ENCODE results near the gene FREM2.

Gene FREM2

DNA sequence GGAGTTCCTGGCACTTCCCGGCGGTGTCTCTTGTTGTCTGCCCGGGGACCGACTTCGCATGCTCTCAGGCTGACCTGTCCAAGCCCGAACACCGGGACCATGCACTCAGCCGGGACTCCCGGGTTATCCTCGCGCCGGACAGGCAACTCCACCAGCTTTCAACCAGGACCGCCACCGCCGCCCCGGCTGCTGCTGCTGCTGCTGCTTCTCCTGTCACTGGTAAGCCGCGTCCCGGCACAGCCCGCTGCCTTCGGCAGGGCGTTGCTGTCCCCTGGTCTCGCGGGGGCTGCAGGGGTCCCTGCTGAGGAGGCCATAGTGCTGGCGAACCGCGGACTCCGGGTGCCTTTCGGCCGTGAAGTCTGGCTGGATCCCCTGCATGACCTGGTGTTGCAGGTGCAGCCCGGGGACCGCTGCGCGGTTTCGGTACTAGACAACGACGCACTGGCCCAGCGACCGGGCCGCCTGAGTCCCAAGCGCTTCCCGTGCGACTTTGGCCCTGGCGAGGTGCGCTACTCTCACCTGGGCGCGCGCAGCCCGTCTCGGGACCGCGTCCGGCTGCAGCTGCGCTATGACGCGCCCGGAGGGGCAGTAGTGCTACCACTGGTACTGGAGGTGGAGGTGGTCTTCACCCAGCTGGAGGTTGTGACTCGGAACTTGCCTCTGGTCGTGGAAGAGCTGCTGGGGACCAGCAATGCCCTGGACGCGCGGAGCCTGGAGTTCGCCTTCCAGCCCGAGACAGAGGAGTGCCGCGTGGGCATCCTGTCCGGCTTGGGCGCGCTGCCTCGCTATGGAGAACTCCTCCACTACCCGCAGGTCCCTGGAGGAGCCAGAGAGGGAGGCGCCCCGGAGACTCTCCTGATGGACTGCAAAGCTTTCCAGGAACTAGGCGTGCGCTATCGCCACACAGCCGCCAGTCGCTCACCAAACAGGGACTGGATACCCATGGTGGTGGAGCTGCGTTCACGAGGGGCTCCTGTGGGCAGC lies 661 bp downstream of the FREM2 start:
- no peak for DNase-seq (ENCODE audit: low spot score)

DNA sequence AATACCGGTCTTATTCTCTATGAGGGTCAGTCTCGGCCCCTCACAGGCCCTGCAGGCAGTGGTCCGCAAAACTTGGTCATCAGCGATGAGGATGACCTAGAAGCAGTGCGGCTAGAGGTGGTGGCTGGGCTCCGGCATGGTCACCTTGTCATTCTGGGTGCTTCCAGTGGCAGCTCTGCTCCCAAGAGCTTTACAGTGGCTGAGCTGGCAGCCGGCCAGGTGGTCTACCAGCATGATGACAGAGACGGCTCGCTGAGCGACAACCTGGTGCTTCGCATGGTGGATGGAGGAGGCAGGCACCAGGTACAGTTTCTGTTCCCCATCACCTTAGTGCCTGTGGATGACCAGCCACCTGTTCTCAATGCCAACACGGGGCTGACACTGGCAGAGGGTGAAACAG lies 1.8 kb downstream of the FREM2 start:
- no peak for DNase-seq (ENCODE audit: low spot score)

GRCh38 chr13:38690231-38690630 lies 3.4 kb downstream of the FREM2 start:
- DNase-seq (ENCODE audit: low spot score) = no peak

DNA sequence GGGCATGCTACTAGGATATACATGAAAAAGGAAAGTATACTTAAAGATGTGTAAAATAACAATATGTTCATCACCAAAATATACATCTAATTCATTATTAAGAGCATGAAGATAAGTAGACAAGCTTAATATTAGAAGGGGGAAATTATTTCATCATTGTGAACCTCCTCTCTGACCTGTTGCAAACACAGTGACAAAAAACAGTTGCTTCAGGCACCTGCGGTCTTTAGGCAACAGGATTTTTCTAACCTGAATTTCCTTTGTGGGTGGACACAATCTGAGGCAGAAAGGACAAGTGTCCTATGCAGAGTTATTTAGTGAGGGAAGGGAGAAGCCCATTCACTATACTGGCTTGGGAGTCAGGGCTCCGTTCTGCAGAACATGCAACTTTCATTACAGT lies 6.3 kb downstream of the FREM2 start:
- no peak for DNase-seq (ENCODE audit: low spot score)

DNA sequence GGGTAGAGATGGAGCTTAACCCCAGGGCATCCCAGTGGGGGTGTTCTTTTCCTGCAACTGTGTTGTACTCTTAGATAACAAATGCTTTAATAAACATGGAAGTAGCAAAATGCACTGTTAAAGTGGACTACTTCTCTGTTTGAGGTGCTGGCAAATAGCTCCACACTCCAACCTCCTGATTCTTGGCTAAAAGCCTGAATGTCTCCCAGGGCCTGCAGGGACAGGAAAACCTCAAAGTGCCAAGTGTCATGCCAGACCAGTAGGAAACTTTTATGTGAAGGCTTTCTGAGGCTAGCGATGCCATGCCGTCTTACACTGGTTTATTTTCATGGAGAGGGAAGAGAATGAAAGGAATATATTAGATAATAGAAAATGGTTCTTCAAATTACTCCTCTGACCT lies 6.8 kb downstream of the FREM2 start:
- no peak for DNase-seq (ENCODE audit: low spot score)

GRCh38 chr13:38697197-38697596 lies 10.3 kb downstream of the FREM2 start:
- no peak for DNase-seq (ENCODE audit: low spot score)

- DNase-seq (ENCODE audit: low spot score) = no peak
Measured at GRCh38 chr13:38697628-38698333, 10.9 kb downstream of the FREM2 start.

GRCh38 chr13:38700051-38700450 lies 13.2 kb downstream of the FREM2 start:
- no peak for DNase-seq (ENCODE audit: low spot score)

DNA sequence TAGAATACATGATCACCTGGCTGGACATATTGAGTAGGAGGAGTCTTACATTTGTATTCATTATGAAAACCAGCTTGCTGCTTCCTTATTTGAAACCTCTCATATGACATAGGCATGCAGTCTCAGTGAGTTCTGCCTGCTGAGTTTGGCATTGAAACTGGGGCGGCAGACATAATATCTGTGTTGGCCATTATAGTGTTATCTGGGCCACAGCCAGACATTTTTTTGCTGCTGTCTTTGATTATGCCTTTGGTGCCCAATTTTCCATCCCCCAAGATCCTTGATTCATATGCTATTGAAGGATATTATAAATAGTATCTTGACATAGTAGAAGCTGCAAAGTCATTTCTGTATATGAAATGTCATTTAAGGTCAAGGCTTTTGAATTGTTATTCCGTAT lies 15.8 kb downstream of the FREM2 start:
- DNase-seq (ENCODE audit: low spot score) = no peak

DNA sequence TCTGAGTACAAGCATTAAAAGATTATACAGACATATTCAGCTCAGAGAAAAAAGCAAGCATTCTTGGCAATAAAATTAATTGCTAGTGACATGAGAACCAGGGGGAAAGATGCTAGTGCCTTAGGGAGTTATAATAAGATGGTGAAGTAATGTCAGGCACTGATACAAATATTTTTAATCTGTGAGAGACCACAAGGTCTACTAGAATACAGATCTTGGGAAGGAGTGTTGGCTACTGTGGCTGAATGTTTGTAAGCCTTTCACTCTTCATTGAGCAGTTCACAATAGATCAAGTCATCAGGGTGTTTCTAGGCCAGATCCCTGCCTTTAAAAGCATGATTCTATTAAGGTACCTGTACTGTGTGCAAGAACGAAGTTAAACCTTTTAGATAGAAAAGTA lies 16.4 kb downstream of the FREM2 start:
- DNase-seq (ENCODE audit: low spot score) = no peak

- no peak for DNase-seq (ENCODE audit: low spot score)
Measured at GRCh38 chr13:38705365-38705764, 18.5 kb downstream of the FREM2 start.

- DNase-seq (ENCODE audit: low spot score) = no peak
Measured at GRCh38 chr13:38707460-38707859, 20.6 kb downstream of the FREM2 start.

DNA sequence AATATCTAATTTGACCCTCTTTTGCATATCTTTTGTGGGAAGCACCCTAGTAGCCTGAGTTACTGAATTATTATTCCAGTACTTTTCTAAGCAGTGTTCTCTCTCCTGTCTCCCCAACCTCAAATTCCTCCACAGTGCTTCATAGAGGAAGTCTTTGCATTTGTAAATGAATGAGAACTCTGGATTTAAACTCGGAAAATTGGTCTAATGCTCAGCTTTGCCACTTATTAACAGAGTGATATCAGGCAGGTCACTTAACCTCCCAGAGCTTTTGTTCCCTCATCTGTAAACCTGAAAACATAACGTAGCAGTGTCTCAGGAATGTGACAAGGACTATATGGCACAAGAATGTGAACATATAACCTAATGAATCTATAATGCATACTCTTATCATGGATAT lies 26.2 kb downstream of the FREM2 start:
- no peak for DNase-seq (ENCODE audit: low spot score)

GRCh38 chr13:38718374-38718773 lies 31.5 kb downstream of the FREM2 start:
- no peak for DNase-seq (ENCODE audit: low spot score)

- DNase-seq (ENCODE audit: low spot score) = no peak
Measured at GRCh38 chr13:38730332-38730731, 43.5 kb downstream of the FREM2 start.

DNA sequence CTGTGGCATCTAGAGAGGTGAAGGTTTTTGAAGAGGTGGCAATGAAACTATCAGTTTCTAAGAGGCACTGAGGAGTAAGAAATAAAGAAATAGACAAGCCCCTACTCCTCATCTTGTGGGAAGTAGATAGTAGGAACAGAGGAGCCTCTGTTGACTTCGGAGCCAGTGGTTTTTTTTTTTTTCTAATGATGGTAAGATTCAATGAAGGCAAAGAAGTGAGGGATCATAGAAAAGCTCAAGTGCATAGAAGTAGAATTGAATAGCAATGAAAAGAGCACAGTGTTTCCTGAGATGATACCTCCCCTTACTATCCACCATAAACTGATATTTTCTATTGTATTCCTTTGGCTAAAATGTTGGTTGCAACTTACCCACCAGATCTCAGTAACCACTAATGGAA lies 46.3 kb downstream of the FREM2 start:
- DNase-seq (ENCODE audit: low spot score) = no peak

- DNase-seq (ENCODE audit: low spot score) = no peak
Measured at GRCh38 chr13:38735665-38736440, 49.0 kb downstream of the FREM2 start.

DNA sequence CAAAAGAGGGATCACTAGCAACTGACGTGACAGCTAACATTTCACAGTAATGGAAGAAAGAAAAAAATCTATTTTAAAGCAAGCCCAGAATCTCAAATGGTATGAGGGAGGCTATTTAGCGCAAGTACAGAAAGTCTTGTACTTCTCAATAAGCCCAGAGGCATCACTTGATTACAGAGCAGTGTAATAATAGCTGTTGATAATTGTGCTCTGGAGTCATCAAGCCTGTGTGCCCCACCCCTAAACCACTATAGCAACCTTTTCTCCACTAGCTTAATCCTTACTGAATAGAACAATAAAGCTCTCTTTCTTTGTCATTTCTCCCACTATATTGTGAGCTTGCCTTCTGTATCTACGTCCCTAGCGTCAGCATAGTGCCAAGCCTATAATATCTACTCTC lies 56.6 kb downstream of the FREM2 start:
- DNase-seq (ENCODE audit: low spot score) = no peak

- DNase-seq (ENCODE audit: low spot score) = no peak
Measured at GRCh38 chr13:38752686-38753085, 65.8 kb downstream of the FREM2 start.

- DNase-seq (ENCODE audit: low spot score) = no peak
Measured at GRCh38 chr13:38753878-38754277, 67.0 kb downstream of the FREM2 start.

- no peak for DNase-seq (ENCODE audit: low spot score)
Measured at GRCh38 chr13:38755793-38756192, 68.9 kb downstream of the FREM2 start.

DNA sequence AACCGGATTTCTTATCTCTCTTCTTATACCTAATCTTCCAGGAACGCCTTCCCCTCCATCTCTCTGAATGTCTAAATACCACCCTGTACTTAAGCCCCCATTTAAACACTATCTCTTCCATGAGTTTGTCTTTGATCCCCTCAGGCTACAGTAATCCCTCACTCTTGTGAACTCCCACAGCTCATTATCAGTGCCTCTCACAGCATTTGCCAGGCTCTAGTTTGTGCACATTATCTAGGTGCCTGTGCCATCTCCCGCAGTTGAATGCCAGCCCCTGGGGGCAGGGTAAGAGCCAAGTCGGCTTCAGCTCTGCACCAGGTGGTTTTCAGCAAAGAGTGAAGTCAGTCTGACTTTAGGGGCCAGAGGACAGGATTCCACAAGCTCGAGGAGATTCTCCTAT lies 71.4 kb downstream of the FREM2 start:
- DNase-seq (ENCODE audit: low spot score) = no peak

- DNase-seq (ENCODE audit: low spot score) = no peak
Measured at GRCh38 chr13:38759390-38759789, 72.5 kb downstream of the FREM2 start.

Data from NAMALWA (cell line).